GM12892 (cell line): ENCODE data around the gene SLC26A6.
A peak's percentile ranks its signal among the peaks of the same experiment; 100 is the strongest.

Source experiments
- POLR2A ChIP-seq: IDR thresholded peaks from 2 replicates; pipeline ENCODE4 v1.6.1; 2011; ENCODE audit warnings: low read depth, low read length, control low read depth
- POLR2AphosphoS5 ChIP-seq: IDR thresholded peaks from 2 replicates; pipeline ENCODE4 v1.6.1; 2011; ENCODE audit warnings: low read depth, low read length, control low read depth
- TAF1 ChIP-seq: IDR thresholded peaks from 2 replicates; pipeline ENCODE4 v1.6.1; 2011; ENCODE audit warnings: low read depth, mild to moderate bottlenecking, control low read depth, low read length, borderline replicate concordance

DNA sequence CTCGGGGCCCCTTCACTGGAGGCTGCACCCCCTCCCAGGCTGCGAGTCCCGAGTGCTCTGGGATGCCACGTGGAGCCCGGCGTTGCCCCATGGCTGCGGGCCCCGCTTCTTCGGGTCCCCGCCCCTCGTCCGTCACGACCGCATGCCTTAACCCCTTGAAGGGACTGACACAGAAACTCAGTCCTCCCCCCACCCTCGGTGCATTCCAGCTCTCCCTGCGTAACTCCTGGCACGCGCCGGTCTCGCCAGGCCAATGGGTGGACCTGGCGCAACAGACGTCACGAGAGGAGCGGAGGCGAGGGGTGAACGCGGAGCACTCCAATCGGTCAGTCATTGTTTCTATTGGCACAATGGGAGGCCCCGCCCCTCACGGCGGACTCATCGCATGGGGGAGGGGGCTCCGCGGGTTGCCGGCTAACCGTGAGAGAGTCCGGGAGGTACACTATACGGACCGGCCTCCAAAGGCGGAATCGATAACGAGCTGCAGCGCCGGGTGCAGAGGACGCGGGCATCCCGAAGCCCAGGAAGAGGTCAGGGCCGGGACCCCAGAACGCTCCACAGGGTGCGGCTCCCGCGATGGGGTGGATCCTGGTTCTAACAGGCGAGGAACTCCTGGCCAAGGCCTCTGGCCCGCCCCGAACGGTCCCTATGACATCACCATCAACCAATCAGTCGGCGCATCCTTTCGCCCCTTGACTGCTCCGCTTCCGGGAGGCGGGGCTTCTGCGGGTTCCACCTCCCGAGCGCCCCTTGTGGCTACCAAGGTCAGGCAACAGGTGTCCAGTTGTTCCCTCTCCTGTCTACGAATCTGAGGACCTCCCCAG lies 28.4 kb upstream of the SLC26A6 start:
- TF ChIP-seq POLR2AphosphoS5 (peak; percentile 72; the same call in 1 of the 2 replicates), POLR2A (peak; percentile 69; the same call in 1 of the 2 replicates), TAF1 (peak; percentile 20; the same call in 1 of the 2 replicates)
